Progenitor cell of endocrine pancreas (in vitro differentiated cells): Measurements from ENCODE around the gene GLRX3. TPM values are rescaled to one million over a fixed set of nuclear protein-coding genes. Genes with fewer than 3 reads are reported as not detected.

Experiments used
- DNase-seq: peaks from one replicate; pipeline ENCODE4 v3.0.0; 2021; ENCODE audit warnings: low spot score; ENCODE audit not compliant: unreplicated experiment
- H3K27ac Mint-ChIP-seq: 2 replicates; pipeline ENCODE4 v1.8.0; 2021; ENCODE audit warnings: mild to moderate bottlenecking, moderate library complexity, mixed read lengths
- H3K27me3 Mint-ChIP-seq: 2 replicates; pipeline ENCODE4 v1.8.0; 2021; ENCODE audit warnings: mixed read lengths
- H3K36me3 Mint-ChIP-seq: 2 replicates; pipeline ENCODE4 v1.8.0; 2022; ENCODE audit warnings: mixed read lengths; ENCODE audit not compliant: insufficient read depth
- H3K4me1 Mint-ChIP-seq: 2 replicates; pipeline ENCODE4 v1.8.0; 2021; ENCODE audit warnings: low read depth, mixed read lengths
- H3K4me3 Mint-ChIP-seq: 2 replicates; pipeline ENCODE4 v1.8.0; 2021; ENCODE audit warnings: low read depth, mild to moderate bottlenecking, moderate library complexity, mixed read lengths
- H3K9me3 Mint-ChIP-seq: 2 replicates; pipeline ENCODE4 v1.8.0; 2021; ENCODE audit warnings: low read depth, mixed read lengths
- CTCF ChIP-seq: fragments of 200-600 bp; sonication (generic); IDR thresholded peaks from one replicate; pipeline ENCODE4 v1.5.0; 2021; ENCODE audit warnings: antibody characterized with exemption, mild to moderate bottlenecking; ENCODE audit not compliant: unreplicated experiment
- total RNA-seq: library from RNA; stranded (reverse); gene quantifications from 2 replicates; pipeline ENCODE4 v1.2.1, GENCODE V29; 2021

GLRX3 gene
- total RNA-seq, 1 donor from 2014 or later = 80.8 TPM

- H3K36me3 Mint-ChIP-seq = no peaks in the 10 kb centered on the region
- H3K4me3 Mint-ChIP-seq = no peak overlapping the region
- TF ChIP-seq CTCF = no peak
- no peaks in the 10 kb centered on the region for H3K9me3 Mint-ChIP-seq
- no peaks in the 10 kb centered on the region for H3K4me1 Mint-ChIP-seq
- H3K27ac Mint-ChIP-seq = no peak overlapping the region
- H3K27me3 Mint-ChIP-seq = no peaks in the 10 kb centered on the region
- DNase-seq = no peak
Measured at GRCh38 chr10:130194194-130194990, 58.2 kb downstream of the GLRX3 start.

- H3K4me3 Mint-ChIP-seq = no peak overlapping the region
- TF ChIP-seq CTCF = no peak
- no peaks in the 10 kb centered on the region for H3K4me1 Mint-ChIP-seq
- no peaks in the 10 kb centered on the region for H3K9me3 Mint-ChIP-seq
- DNase-seq = no peak
- no peaks in the 10 kb centered on the region for H3K36me3 Mint-ChIP-seq
- no peak overlapping the region for H3K27ac Mint-ChIP-seq
- no peaks in the 10 kb centered on the region for H3K27me3 Mint-ChIP-seq
Measured at GRCh38 chr10:130194991-130195645, 58.9 kb downstream of the GLRX3 start.

GRCh38 chr10:130195746-130196294, 59.6 kb downstream of the GLRX3 start:
- no peak for DNase-seq
- no peaks in the 10 kb centered on the region for H3K9me3 Mint-ChIP-seq

GRCh38 chr10:130196511-130197487, 60.6 kb downstream of the GLRX3 start:
- Mint-ChIP-seq H3K9me3 (no peaks in the 10 kb centered on the region), H3K27me3 (no peaks in the 10 kb centered on the region), H3K27ac (no peak overlapping the region), H3K4me1 (no peaks in the 10 kb centered on the region), H3K4me3 (no peak overlapping the region), H3K36me3 (no peaks in the 10 kb centered on the region)
- no peak for TF ChIP-seq CTCF
- DNase-seq = no peak

More at GRCh38 chr10:130195746-130196294, 59.6 kb downstream of the GLRX3 start:
- Mint-ChIP-seq H3K27ac (no peak overlapping the region), H3K27me3 (no peaks in the 10 kb centered on the region), H3K4me1 (no peaks in the 10 kb centered on the region), H3K4me3 (no peak overlapping the region), H3K36me3 (no peaks in the 10 kb centered on the region)
- no peak for TF ChIP-seq CTCF

- DNase-seq = no peak
- H3K4me1 Mint-ChIP-seq = no peaks in the 10 kb centered on the region
- H3K27ac Mint-ChIP-seq = no peak overlapping the region
- H3K9me3 Mint-ChIP-seq = no peaks in the 10 kb centered on the region
- TF ChIP-seq CTCF = no peak
- no peak overlapping the region for H3K4me3 Mint-ChIP-seq
- H3K36me3 Mint-ChIP-seq = no peaks in the 10 kb centered on the region
- H3K27me3 Mint-ChIP-seq = no peaks in the 10 kb centered on the region
Measured at GRCh38 chr10:130198651-130199050, 62.5 kb downstream of the GLRX3 start.
